Measurements from ENCODE around the gene PALLD.
"Not testable (repeated sequence)": the region's sequence is repeated elsewhere in the genome, so short reads cannot be mapped to it uniquely, and the experiment has no call there.

Gene PALLD

GRCh38 chr4:168945291-168945690 is 448.4 kb downstream of the PALLD start:
- DNase-seq (ENCODE audit: low read depth in 3 of 3), result no peak

- not testable (repeated sequence) for DNase-seq (ENCODE audit: low read depth in 3 of 3)
Observed at GRCh38 chr4:168952821-168953246, 456.0 kb downstream of the PALLD start.

- no peak for DNase-seq (ENCODE audit: low read depth in 3 of 3)
Observed at GRCh38 chr4:168955674-168956073, 458.8 kb downstream of the PALLD start.

GRCh38 chr4:168960716-168961115 is 463.9 kb downstream of the PALLD start:
- DNase-seq (ENCODE audit: low read depth in 3 of 3), result no peak

- no peak for DNase-seq (ENCODE audit: low read depth in 3 of 3)
Observed at GRCh38 chr4:168972596-168972995, 475.7 kb downstream of the PALLD start.

Data from stimulated activated CD4-positive, alpha-beta T cell treated with anti-CD3 and anti-CD28 coated beads, TNF-alpha, amount 100 ng/mL, for 24 hours (primary cell).